Muscle layer of colon (tissue), 2 donors: ENCODE results near the gene TM4SF18.
A peak's percentile ranks its signal among the peaks of the same experiment; 100 is the strongest.

ENCODE experiments used
- H3K27ac ChIP-seq: one replicate; pipeline ENCODE4 v1.7.0; 2013; ENCODE audit warnings: low read depth, mild to moderate bottlenecking, low read length, moderate library complexity
- H3K27me3 ChIP-seq, 2 donors: one replicate each; pipeline ENCODE4 v1.7.0; 2013; ENCODE audit warnings: low read length in 2 of 2, mild to moderate bottlenecking in 2 of 2; ENCODE audit not compliant: insufficient read depth in 2 of 2, control insufficient read depth in 1 of 2
- H3K36me3 ChIP-seq: one replicate; pipeline ENCODE4 v1.7.0; 2013; ENCODE audit warnings: mild to moderate bottlenecking, low read length; ENCODE audit not compliant: insufficient read depth
- H3K4me1 ChIP-seq: one replicate; pipeline ENCODE4 v1.7.0; 2013; ENCODE audit warnings: mild to moderate bottlenecking, low read length; ENCODE audit not compliant: insufficient read depth
- H3K4me3 ChIP-seq, 2 donors: one replicate each; pipeline ENCODE4 v1.7.0; 2013; ENCODE audit warnings: low read length in 2 of 2, low read depth in 1 of 2, mild to moderate bottlenecking in 1 of 2, moderate library complexity in 1 of 2
- H3K9ac ChIP-seq: one replicate; pipeline ENCODE4 v1.7.0; 2013; ENCODE audit warnings: low read length
- H3K9me3 ChIP-seq: one replicate; pipeline ENCODE4 v1.7.0; 2013; ENCODE audit warnings: mild to moderate bottlenecking, low read length
- donor health status: abdominal sarcoma.
- donor health status: Adenocarcinoma of cecum.

Gene TM4SF18

GRCh38 chr3:149374793-149375500, 41.5 kb upstream of the TM4SF18 start:
- Histone ChIP-seq H3K9ac (no peak overlapping the region), H3K4me3 (no peak overlapping the region), H3K27me3 (no peaks in the 10 kb centered on the region), H3K27ac (no peak overlapping the region), H3K4me1 (peaks cover 21% of the 10 kb centered on the region), H3K36me3 (no peaks in the 10 kb centered on the region), H3K9me3 (no peaks in the 10 kb centered on the region)

- Histone ChIP-seq H3K4me1 (peaks cover 24% of the 10 kb centered on the region), H3K4me3 (no peak overlapping the region), H3K9me3 (no peaks in the 10 kb centered on the region), H3K27me3 (no peaks in the 10 kb centered on the region), H3K36me3 (no peaks in the 10 kb centered on the region), H3K27ac (no peak overlapping the region), H3K9ac (no peak overlapping the region)
Observed at GRCh38 chr3:149374391-149374790, 41.0 kb upstream of the TM4SF18 start.

DNA sequence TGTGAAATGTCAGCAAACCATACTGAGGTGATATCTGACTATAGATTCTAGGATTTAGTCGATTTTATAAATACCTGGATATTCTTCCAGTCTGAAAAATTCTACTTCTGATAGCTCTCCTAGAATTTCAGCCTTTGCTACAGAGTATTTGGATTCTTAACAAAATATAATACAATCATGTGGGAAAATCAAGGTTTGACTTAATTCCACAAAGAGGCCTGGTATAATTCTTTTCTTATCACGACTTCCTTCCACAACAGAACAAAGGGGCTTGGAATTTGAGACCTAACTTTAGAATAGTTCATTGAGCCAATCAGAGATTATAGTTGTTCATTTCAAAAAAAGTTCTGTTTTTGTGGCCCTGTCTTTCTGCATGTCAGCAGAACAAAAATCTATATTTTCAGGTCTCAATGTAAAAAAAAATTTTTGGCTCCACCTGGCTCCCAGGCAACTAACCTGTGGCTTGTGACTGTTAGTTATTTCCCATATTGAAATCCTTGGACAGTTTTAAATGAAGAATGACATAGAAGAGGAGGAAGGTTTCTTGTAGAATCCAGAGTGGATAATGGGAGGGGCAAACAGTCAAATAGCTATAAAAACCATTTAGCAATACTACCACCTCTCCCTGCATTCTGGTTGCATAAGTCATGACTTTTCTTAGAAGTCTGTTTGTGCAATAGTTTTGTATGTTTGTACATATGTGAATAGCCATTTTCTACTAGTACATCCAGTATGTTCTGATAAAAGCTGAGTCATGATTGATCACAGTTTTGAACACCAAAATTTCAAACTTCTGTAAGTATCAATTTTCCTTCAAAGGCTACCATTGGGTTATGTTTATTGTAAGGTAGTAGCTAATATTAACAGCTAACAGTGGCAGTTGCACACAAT, 40.0 kb upstream of the TM4SF18 start:
- Histone ChIP-seq H3K27ac (no peak overlapping the region), H3K9ac (no peak overlapping the region), H3K27me3 (no peaks in the 10 kb centered on the region), H3K36me3 (no peaks in the 10 kb centered on the region), H3K9me3 (no peaks in the 10 kb centered on the region), H3K4me1 (peaks cover 24% of the 10 kb centered on the region), H3K4me3 (no peak overlapping the region)

- Histone ChIP-seq H3K9me3 (no peaks in the 10 kb centered on the region), H3K9ac (no peak overlapping the region), H3K27me3 (no peaks in the 10 kb centered on the region), H3K27ac (no peak overlapping the region), H3K36me3 (no peaks in the 10 kb centered on the region), H3K4me3 (no peak overlapping the region), H3K4me1 (peaks cover 18% of the 10 kb centered on the region)
Observed at GRCh38 chr3:149371723-149372114, 38.3 kb upstream of the TM4SF18 start.

- no peak overlapping the region for H3K9ac ChIP-seq
- H3K27me3 ChIP-seq: no peaks in the 10 kb centered on the region
- peaks cover 18% of the 10 kb centered on the region for H3K4me1 ChIP-seq
- no peaks in the 10 kb centered on the region for H3K36me3 ChIP-seq
- H3K27ac ChIP-seq: no peak overlapping the region
- H3K4me3 ChIP-seq: no peak overlapping the region
- no peaks in the 10 kb centered on the region for H3K9me3 ChIP-seq
Observed at GRCh38 chr3:149371001-149371722, 37.7 kb upstream of the TM4SF18 start.

GRCh38 chr3:149369991-149370866, 36.8 kb upstream of the TM4SF18 start:
- Histone ChIP-seq H3K36me3 (no peaks in the 10 kb centered on the region), H3K27ac (no peak overlapping the region), H3K4me3 (no peak overlapping the region), H3K27me3 (no peaks in the 10 kb centered on the region), H3K9ac (no peak overlapping the region), H3K9me3 (no peaks in the 10 kb centered on the region), H3K4me1 (peaks cover 18% of the 10 kb centered on the region)

DNA sequence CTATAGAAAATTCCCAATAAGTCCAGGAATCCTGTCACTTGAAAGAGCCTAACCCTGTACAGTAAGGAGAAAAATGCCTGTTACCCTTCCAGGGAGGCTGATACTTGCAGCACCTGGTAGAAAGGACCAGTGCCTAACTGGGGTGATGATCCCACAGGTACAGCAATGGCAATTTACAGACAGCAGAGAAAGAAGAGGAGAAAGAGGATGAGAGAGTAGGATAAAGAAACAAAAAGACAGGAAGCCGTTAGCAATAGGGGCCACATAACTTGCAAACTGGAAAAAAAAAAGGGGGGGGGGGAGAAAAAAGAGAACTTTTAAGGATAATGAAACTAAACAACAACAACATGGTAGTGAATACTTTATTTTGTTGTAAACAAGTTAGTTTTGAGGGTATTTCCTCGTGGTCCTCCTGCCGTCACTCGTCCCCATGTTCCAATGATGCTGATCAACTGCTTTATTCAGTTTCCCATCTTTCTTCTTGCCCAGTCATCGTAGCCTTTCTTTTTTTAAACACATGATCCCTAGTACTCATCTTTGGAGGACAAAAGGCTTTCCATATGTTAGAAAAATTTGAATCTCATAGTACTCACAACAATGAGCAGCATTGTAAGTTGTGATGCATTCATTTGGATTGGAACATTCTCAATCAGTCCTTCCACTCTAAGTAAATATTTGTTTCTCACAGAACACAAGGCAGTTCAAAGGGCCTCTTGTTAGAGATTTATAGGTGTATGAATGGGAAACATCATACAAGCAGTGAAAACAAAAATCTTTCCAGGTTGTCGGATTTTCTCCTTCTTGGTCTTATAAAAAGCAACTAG, 35.5 kb upstream of the TM4SF18 start:
- peak overlapping the region; percentile 39 for H3K27ac ChIP-seq

DNA sequence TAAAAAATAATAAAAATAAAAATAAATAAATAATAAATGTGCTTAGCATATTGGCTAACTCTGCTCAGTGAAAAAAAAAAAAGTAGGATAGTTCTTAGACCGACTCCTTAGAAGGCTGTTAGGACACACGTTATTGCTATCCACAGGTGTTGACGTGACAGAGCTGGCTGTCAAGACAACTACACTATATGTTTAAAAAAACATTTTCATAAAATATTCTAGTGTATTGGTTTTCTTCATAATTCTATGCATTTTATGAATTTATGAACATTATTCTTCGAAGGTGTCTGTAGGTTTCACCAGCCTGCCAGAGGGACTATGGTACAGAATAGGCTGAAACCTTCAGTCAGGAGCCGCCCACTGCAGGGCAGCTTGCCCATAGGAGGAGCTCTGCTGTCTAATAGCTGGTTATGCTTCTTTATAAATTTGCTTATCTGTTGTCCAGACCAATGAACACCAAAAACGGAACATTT, 34.8 kb upstream of the TM4SF18 start:
- no peaks in the 10 kb centered on the region for H3K9me3 ChIP-seq
- no peak overlapping the region for H3K4me3 ChIP-seq
- H3K27ac ChIP-seq: no peak overlapping the region
- peaks cover 18% of the 10 kb centered on the region for H3K4me1 ChIP-seq
- H3K36me3 ChIP-seq: no peaks in the 10 kb centered on the region
- no peaks in the 10 kb centered on the region for H3K27me3 ChIP-seq
- no peak overlapping the region for H3K9ac ChIP-seq

More for the DNA sequence above, 35.5 kb upstream of the TM4SF18 start:
- no peak overlapping the region for H3K9ac ChIP-seq
- H3K4me1 ChIP-seq: peaks cover 18% of the 10 kb centered on the region
- H3K9me3 ChIP-seq: no peaks in the 10 kb centered on the region
- H3K36me3 ChIP-seq: no peaks in the 10 kb centered on the region
- H3K27me3 ChIP-seq: no peaks in the 10 kb centered on the region
- H3K4me3 ChIP-seq: no peak overlapping the region

GRCh38 chr3:149366941-149367840, 33.8 kb upstream of the TM4SF18 start:
- H3K27ac ChIP-seq: no peak overlapping the region
- H3K9ac ChIP-seq: no peak overlapping the region
- no peaks in the 10 kb centered on the region for H3K36me3 ChIP-seq
- peaks cover 18% of the 10 kb centered on the region for H3K4me1 ChIP-seq
- H3K27me3 ChIP-seq: no peaks in the 10 kb centered on the region
- H3K9me3 ChIP-seq: no peaks in the 10 kb centered on the region
- no peak overlapping the region for H3K4me3 ChIP-seq
